Breast epithelium (tissue), 3 donors: ENCODE measurements around the gene TTYH3.

Source experiments
- CTCF ChIP-seq, 3 donors: fragments of 450-650 bp; IDR thresholded peaks; one replicate each; pipeline ENCODE4 v1.5.1; 2016 to 2017; ENCODE audit warnings: antibody characterized with exemption in 3 of 3, mild to moderate bottlenecking in 3 of 3, moderate library complexity in 3 of 3
- POLR2A ChIP-seq: fragments of 450-650 bp; IDR thresholded peaks from one replicate; pipeline ENCODE4 v1.6.1; 2016; ENCODE audit warnings: antibody characterized with exemption, mild to moderate bottlenecking, moderate library complexity
- POLR2AphosphoS5 ChIP-seq, 3 donors: sonication (generic); formaldehyde crosslinking; IDR thresholded peaks; one replicate each; pipeline ENCODE4 v1.6.1; 2017; ENCODE audit warnings: antibody characterized with exemption in 3 of 3

DNA sequence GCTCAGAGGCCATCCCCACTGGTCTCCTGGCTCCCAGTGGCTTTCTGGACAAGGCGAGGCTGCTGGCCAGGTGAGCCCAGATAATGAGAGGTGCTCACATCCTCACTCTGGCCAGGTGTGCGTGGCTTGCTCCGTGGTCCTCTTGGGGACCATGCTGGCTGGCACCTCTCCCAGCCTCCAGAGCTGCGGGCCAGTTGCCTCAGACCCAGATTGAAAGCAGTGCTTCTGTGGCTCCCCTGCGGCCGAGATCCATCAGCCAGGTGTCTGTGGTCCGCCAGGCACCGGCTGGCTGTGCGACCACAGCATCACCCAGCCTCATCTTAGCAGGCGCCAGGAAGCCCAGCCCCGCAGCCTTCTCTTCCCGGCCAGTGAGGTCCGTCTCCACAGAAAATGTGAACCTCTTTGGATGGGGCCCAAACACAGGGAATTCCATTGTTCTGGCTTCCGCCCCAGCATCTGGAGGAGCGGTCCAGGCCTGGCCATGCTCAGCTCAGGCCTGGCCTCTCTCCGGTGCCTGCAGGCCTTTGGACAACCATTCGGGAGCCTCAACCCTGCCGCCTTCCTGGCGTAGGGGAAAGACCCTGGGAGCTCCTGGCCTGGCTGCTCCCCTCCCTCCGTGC is 5.2 kb upstream of the TTYH3 start:
- TF ChIP-seq POLR2AphosphoS5 (IDR thresholded peaks at IDR 0.05): no peak
- no peak for TF ChIP-seq CTCF (IDR thresholded peaks at IDR 0.05)
- TF ChIP-seq POLR2A: no peak
